Measurements from ENCODE around the gene HCFC1.
"Not testable (repeated sequence)": the region's sequence is repeated elsewhere in the genome, so short reads cannot be mapped to it uniquely, and the experiment has no call there.

Gene HCFC1

DNA sequence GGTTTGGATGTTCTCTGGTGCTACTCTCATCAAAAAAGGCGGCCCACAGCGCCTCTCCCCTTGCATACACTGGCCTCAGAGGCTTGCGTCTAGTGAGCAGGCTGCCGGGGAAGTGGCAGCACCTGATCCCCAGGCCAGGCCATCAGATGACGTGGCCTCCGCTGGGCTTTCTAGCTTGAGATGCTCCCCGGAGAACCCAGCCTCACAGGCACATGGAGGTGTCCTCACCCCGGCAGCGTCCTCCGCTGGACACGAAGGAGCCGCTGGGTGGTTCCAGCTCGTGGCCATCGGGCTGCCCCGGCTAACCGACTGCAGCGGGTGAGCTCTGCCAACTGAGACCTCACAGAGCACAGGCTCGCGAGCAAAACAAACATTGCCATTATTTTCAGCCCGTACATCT is 35.3 kb upstream of the HCFC1 start:
- no peak for DNase-seq

DNA sequence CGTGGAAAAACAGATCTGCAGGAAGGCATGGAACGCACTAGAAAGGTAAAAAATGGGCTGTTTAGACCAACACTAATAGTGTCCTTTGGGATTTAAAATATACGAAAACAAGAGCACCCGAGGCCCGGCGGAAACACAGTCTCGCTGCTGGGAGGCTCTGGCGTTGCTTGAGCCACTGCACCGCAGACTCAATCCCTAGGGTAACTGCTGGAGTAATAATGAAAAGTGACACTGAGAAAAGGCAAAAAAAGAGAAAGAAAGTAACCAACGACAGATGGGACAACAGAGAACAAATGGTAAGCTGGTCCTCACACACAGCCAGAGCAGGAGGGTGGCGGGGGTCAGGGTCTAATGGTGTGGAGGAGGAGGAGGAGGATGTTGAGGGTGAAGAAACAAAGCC is 32.7 kb upstream of the HCFC1 start:
- no peak for DNase-seq

DNA sequence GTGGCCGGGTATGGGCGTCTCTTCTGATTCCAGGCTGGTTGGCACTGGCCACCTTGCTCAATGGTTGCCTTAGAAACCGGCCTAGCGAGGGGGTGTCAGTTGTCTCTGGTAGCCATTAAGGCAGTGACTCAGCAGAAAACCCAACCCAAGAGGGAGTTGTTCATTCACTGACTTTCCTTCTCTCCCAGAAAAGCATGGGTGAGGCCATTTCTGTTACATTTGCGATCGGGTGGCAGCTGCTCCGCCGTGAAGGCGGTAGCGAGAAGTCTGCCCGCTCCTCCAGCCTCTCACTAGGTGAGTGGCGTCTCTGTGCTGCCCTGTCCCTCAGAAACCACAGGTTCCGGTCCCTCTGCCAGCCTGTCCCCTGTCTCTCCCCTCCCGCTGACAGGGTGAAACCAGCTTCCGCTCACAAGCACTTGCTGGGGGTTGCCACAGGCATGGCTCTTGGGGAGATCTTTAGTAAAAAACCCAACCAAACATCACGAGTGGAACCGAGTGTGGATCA is 30.6 kb upstream of the HCFC1 start:
- peak; percentile 74 for DNase-seq

DNA sequence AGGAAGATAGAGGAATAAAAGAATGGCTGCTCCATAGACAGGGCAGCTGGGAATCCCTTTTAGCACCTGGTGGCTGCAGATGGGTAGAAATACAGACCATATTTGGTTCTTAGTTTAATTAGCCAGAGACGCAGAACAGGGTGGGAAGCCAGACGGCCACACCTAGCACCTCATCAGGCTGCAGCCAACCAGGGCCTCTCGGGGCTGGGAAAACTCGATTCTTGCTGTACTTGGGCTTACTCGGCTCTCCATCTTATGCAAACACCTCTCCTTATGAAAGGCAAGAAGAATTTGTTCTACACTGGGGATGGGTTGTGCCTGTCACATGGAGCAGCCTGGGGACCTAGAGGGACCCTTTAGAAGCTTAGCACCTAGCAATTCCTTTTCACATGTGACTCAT is 28.4 kb upstream of the HCFC1 start:
- no peak for DNase-seq

DNA sequence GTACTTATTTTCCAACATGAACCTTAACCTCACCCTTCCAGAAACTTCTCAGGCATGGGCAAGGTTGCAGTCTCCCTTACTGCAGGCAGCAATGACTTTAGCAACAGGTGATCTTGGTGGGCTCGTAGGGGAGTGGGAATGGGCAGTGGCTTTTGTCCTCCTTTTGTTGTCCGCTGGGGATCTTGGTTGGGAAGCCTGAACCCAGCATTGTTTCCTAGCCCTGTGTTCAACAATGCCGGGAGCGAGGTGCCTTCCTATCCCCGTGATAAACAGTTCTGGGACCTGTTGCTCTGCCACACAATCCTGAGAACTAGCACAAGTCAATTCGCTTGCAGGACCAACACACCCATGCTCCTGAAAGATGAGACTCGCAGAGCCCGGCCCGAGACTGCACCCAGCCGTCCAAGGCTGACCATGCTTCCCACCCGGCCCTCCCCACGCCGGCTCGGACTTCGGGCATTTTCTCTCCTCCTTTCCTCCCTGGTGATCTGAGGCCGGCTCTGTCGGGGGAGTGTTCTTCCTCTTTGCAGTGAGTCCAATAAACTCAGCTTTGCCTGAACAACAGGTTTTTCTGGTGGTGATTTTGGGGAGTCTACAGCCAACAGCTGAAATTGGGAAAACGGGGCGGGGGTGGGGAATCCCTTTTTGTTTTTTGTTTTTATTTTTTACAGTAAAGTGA is 27.9 kb upstream of the HCFC1 start:
- no peak for DNase-seq

DNA sequence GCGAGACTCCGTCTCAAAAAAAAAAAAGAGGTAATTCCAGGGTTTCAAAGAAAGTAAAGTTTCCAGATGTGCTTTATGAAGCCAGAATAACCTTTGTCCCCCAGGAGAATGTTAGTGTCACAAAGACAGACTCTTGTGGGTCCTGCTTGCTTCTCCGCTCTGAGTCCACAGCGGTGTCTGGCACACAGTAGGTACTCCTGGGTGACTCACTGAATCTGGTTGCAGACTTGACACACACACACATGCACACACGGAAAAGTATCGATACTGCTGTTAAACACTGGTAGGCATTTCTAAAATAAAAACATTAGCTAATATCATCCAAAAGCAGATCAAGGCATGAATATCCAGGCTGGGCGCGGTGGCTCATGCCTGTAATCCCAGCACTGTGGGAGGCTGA is 23.9 kb upstream of the HCFC1 start:
- DNase-seq = no peak

DNA sequence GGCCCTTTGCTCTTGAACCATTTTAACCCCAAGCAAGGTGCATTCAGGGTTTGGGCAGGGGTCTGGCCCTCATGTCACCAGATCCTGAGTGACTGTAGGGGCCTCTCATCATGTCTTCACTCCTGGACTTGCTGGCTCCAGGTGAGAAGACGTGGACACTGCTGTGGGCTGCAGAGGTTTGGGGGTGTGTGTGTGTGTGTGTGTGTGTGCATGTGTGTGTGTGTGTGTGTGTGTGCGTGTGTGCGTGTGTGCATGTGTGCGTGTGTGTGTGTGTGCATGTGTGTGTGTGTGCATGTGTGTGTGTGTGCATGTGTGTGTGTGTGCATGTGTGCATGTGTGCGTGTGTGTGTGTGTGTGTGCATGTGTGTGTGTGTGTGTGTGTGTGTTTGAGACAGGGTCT is 22.8 kb upstream of the HCFC1 start:
- DNase-seq = not testable (repeated sequence)

DNA sequence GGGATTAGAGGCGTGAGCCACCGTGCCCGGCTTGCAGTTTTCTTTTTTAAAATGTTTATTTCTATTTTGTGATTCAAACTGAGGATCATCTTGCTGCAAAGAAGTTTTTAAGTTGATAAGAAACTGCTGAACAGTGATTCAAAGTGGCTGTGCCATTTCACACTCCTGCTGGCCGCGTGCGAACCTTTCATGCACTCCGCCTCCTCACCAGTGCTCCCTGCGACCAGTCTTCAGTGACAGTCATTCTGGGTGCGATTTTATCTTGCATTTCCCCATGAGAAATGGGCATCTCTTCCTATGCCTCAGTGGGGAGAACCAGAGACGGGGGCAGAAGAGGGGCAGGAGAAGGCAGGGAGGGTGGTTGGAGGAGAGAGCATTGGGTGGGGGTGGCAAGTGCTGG is 22.4 kb upstream of the HCFC1 start:
- no peak for DNase-seq

DNA sequence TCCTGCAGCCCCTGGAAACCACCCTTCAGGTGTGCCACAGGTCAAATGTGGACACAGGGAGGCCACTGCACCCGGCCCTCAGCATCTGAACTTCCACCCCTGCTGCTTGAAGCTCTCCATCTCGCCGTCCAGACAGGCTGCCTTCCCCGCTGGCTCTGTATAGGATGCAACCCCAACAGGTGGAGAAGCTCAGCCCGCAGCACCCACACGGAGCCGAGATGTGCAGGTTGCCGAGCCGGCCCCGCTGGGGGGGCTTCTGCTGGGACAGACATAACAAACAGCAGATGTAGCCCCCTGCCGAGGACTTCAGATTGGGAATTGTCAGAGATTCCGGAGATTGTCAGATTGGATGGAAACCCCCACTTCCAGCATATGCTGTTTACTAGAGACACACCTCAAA is 21.5 kb upstream of the HCFC1 start:
- DNase-seq = no peak

DNA sequence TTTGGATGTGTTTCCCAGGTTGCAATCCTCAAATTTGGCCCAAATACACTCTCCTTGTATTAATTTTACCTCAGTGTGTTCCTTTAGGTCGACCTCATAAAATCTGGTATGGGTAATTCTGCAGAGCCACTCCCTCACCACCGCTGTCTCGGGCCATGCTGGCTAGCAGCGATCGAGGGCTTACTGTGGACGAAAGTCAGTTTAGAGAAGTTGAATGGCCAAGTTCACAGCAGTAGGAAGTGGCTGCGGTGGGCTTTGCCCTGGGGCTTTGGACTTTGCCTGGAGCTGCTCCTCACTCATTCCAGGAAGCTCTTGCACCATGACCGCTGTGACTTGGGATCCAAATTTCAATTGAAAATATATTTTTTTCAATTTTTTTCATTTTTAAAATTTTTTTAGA is 20.6 kb upstream of the HCFC1 start:
- peak; percentile 87 for DNase-seq

DNA sequence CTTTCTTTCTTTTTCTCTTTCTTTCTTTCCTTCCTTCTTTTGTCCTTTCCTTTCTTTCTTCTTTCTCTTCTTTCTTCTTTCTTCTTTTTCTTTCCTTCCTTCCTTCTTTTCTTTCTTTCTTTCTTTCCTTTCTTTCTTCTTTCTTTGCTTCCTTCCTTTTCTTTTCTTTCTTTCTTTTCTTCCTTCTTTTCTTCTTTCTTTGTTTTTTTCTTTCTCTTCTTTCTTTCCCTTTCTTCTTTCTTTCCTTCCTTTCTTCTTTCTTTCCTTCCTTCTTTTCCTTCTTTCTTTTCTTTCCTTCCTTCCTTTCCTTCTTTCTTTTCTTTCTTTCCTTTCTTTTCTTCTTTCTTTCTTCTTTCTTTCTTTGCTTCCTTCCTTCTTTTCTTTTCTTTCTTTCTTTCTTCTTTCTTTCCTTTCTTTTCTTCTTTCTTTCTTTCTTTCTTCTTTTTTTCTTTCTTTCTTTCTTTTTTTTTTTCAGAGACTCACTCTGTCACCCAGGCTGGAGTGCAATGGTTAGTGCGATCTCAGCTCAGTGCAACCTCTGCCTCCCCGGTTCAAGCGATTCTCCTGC is 19.5 kb upstream of the HCFC1 start:
- DNase-seq = no peak

DNA sequence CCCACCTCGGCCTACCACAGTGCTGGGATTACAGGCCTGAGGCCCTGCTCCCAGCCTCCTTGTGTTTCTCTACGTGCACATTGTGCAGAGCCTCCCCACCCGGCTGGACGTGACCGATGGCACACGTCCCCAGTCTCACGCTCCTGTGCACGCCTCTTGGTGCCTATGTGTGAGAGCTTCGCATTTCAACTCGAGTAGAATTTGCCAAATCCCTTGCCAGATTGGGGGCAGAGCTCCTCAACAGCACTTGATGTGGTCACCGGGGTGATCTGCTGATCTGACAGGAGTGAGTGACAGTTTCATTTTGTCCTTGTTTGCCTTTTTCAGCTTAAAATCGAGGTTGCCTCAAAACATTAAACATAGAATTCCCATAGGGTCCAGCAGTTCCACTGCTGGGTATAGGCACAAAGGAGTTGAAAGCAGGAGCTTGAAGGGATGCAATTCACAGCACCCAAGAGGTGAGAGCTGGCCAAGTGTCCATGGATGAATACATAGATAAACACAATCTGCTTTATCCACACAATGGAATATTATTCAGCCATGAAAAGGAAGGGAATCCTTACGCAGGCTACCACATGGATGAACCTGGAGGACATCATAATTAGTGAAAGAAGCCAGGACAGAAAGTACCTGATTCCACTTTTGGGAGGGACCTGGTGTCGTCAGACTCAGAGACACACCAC is 18.5 kb upstream of the HCFC1 start:
- DNase-seq = no peak

DNA sequence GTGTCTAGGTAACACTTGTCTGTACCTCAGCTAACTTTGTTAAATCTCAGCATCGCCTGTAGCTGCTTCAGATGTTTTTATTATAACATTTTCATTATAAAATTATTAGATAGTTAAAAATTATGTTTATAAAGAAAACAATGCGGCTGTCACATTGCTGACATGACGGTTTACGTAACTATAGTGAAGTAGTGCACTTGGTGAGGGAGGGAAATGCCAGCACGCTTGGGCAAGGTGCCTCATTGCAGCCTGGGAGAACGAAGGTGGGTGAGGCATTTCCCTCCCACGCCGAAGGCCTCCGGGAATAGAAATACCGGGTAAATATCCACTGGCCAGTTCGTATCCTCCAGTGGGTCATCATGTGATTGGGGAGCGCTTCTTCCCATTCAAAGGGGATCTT is 16.9 kb upstream of the HCFC1 start:
- no peak for DNase-seq

DNA sequence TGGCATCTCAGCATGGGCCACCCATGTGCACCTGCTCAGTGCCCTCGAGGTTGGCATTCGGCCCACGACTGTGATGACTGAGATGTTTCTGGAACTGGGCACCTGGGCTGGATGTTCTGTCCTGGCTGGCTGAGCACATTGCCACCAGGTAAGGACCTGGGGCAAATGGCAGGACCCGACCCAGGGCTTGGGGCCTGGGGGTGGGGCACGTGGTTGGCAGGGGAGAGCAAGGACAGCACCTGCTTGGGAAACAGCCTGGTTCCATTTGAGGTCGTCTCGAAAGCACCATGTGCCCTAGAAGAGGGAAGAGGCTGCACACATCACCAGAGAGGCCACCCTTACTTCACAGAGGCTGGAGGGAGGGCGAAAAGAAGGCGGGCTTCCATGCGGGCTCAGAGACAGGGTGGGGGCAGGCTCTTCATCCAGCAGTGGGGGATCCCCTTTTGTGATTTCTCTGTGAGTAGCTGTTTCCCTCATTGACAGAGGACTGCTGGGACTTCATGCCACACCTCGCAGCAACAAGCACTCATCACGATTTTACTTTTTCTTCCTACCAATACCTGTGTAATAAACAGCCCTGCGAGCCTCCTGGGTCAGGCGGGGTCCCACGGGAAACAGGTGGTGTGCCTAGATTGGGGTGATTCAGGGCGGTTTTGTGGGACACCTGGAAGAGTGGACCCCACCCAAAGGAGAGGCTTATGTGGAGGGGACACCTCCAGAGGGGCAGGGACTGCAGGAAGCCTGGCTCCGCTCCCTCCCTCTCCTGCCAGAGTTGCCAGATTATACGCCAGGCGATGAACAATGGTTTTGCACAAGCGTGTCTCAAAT is 12.9 kb upstream of the HCFC1 start:
- DNase-seq = peak; percentile 70

DNA sequence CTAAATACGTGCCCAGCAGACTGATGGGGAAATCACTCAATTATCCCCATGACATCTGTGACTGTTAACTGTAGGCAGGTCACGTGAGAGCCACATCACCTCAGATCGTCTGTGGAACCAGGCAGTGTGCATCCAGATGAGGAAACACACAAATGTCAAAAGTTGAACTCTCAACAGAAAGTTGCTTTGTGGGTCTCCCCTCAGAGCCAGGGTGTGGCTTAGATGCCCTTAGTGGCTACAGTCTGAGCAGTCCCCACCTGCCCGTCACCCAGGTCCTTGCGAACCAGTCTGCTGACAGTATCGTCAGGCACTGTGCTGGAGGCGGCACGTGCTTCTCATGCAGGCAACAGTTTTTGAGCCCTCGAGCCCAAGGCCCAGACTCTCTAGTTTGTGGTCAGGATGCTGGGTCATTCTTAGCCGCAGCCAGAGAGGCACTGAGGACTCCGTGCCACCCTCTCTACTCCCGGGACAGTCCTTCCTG is 11.7 kb upstream of the HCFC1 start:
- DNase-seq = peak; percentile 87

DNA sequence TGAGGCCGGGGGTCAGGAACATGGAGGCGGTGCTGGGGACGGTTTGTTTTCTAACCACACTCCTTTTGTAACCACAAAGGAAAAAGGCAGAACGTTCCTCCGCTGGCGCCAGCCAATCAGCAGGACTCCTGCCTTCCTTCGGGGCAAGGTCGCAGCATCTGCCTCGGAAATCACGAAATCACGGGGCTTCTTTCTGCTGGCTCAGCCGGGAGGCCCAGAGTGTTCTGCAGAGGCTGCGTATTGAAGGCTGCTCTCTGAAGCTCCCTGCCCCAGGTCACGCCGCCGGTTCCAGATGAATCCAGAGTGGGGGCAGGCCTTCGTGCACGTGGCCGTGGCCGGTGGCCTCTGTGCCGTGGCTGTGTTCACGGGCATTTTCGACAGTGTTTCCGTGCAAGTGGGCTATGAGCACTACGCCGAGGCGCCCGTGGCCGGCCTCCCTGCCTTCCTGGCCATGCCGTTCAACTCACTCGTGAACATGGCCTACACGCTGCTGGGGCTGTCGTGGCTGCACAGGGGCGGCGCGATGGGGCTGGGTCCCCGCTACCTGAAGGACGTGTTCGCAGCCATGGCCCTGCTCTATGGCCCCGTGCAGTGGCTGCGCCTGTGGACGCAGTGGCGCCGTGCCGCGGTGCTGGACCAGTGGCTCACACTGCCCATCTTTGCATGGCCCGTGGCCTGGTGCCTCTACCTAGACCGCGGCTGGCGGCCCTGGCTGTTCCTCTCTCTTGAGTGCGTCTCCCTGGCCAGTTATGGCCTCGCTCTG is 10.3 kb upstream of the HCFC1 start:
- DNase-seq = peak; percentile 89

DNA sequence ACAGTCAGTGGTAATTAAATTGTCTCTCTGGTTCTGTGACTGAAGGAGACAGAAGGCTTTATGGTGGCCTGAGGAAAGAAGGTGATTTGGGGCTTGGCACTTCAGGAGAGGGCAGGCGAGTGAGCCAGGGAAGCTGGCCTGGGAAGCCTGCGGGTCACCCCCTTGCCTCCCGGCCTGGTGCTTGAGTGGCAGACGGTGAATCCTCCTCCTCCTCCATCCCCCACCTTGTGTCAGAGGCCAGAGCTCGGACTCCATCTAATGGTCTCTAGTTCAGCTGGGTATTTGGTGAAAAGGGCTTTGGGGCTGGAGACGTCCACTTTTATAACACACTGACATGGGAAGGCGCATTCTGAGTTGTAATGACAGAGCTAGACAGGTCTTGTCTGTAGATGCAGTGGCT is 9.6 kb upstream of the HCFC1 start:
- no peak for DNase-seq

DNA sequence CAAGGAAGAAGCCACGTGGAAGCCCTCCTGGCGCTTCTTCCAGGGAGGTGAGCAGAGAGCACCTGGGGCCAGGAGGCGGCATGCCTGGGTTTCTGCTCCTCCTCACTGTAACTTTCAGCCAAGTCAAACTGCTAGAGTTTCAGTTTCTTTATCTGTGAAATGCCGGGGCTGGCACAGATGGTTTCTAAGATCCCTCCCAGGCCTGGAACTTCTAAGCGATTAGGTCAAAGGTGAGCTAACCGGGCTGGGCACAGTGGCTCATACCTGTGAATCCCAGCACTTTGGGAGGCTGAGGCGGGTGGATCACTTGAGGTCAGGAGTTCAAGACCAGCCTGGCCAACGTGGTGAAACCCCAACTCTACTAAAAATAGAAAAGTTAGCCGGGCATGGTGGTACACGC is 8.8 kb upstream of the HCFC1 start:
- DNase-seq = not testable (repeated sequence)

DNA sequence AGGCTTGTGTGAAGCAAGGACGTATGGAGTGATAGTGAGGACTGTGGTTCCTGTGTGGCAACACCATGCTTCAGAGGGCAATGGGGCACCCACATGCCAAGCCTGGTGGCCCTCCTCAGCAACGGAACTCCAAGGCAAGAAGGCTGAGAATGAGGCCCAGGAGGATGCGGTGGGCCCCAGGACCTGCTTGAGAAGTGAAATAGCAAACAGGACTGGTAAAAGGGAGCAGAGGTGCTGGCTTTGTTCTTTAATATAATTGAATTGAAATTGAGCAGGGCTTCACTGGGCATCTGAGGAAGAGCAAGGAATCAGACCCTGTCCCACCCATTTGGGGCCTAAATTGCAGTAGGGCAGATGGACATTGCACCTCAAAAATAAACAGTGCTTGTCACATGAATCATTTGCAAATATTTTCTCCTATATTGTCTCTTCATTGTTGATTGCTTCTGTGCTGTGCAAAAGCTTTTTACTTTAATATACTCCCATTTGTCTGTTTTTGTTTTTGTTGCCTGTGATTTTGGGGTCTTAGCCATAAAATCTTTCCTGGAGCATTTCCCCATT is 3.2 kb upstream of the HCFC1 start:
- DNase-seq = peak; percentile 13

DNA sequence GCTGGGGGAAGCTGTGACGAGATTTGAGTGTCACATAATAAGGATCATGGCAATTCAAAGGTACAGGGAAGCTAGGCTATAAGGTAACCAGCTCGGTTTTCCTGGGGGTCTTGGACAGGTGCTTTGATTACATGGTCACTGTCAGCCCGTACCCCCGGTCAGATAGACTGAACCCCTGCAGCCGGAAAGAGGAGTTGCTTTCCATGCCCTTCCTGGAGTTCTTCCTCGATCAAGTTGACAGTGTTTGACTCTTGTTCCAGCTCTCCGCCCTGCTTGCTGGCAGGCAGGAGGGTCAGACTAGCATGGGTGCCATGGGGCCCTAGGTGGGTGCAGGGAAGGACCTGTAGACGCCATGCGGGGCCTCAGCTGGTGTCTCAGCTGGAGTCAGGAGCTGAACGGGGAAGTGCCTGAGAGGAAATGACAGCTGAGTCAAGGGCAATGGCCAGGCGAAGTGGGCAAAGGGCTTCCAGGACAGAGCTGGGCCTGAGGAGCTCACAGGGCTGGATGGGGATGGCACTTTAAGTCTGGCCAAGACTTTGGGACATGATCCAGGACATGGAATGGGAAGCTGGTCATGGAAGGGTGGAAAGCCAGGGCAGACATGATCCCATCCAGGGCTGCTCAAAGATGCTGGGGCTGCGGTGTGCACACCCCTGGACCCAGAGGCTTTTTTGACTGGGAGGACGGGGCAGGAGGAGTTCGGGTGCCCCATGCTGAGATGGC is 2.5 kb upstream of the HCFC1 start:
- peak; percentile 24 for DNase-seq
